Mesenchymal stem cell (in vitro differentiated cells and primary cell): ENCODE data around the gene XRRA1.

Experiments used
- DNase-seq: peaks from one replicate; pipeline ENCODE4 v3.0.0-alpha.2; 2013
- H2AFZ ChIP-seq: one replicate; pipeline ENCODE4 v1.6.1; 2013; ENCODE audit warnings: low read depth, mild to moderate bottlenecking, control low read depth, inconsistent platforms, low read length, moderate library complexity
- H2AK5ac ChIP-seq: 2 replicates; pipeline ENCODE4 v1.6.1; 2013; ENCODE audit warnings: low read length, moderate library complexity, mild to moderate bottlenecking, inconsistent platforms; ENCODE audit not compliant: severe bottlenecking
- H2BK120ac ChIP-seq: one replicate; pipeline ENCODE4 v1.6.1; 2013; ENCODE audit warnings: low read depth, mild to moderate bottlenecking, inconsistent platforms, low read length, moderate library complexity
- H2BK12ac ChIP-seq, 2 experiments: one replicate each; pipeline ENCODE4 v1.6.1; 2013; ENCODE audit warnings: inconsistent platforms in 2 of 2, low read length in 2 of 2, mild to moderate bottlenecking in 2 of 2, moderate library complexity in 2 of 2, control low read depth in 1 of 2
- H2BK15ac ChIP-seq: one replicate; pipeline ENCODE4 v1.6.1; 2013; ENCODE audit warnings: mild to moderate bottlenecking, low read depth, inconsistent platforms; ENCODE audit not compliant: poor library complexity, severe bottlenecking
- H2BK5ac ChIP-seq: 2 replicates; pipeline ENCODE4 v1.6.1; 2013; ENCODE audit warnings: low read depth, mild to moderate bottlenecking, low read length, control low read depth, inconsistent platforms; ENCODE audit not compliant: poor library complexity, severe bottlenecking
- H3K14ac ChIP-seq, 2 experiments: one replicate each; pipeline ENCODE4 v1.6.1; 2013; ENCODE audit warnings: inconsistent platforms in 2 of 2, low read length in 2 of 2, control low read depth in 1 of 2, mild to moderate bottlenecking in 1 of 2, moderate library complexity in 1 of 2
- H3K18ac ChIP-seq, 2 experiments: one replicate each; pipeline ENCODE4 v1.6.1; 2013; ENCODE audit warnings: inconsistent platforms in 2 of 2, low read length in 2 of 2, control low read depth in 1 of 2, low read depth in 1 of 2, mild to moderate bottlenecking in 1 of 2
- H3K23ac ChIP-seq, 2 experiments: one replicate each; pipeline ENCODE4 v1.6.1; 2013; ENCODE audit warnings: inconsistent platforms in 2 of 2, low read length in 2 of 2, mild to moderate bottlenecking in 2 of 2, moderate library complexity in 2 of 2, control low read depth in 1 of 2
- H3K27ac ChIP-seq: 2 replicates; pipeline ENCODE4 v1.5.1; 2013; ENCODE audit warnings: mild to moderate bottlenecking, moderate library complexity, low read length, control low read depth, inconsistent platforms; ENCODE audit not compliant: poor library complexity, severe bottlenecking
- H3K27me3 ChIP-seq, 2 experiments: 2 replicates each; pipeline versions ENCODE4 v1.6.1 to v1.7.0; 2013; ENCODE audit warnings: low read length in 2 of 2, mild to moderate bottlenecking in 2 of 2, moderate library complexity in 2 of 2, control low read depth in 1 of 2, inconsistent platforms in 1 of 2; ENCODE audit not compliant: control insufficient read depth in 1 of 2, insufficient read depth in 1 of 2
- H3K36me3 ChIP-seq, 2 experiments: 2 replicates each; pipeline versions ENCODE4 v1.6.1 to v1.7.0; 2013; ENCODE audit warnings: low read length in 2 of 2, control low read depth in 1 of 2, inconsistent platforms in 1 of 2, low read depth in 1 of 2, mild to moderate bottlenecking in 1 of 2; ENCODE audit not compliant: insufficient read depth in 2 of 2, control insufficient read depth in 1 of 2
- H3K4ac ChIP-seq, 2 experiments: one replicate each; pipeline ENCODE4 v1.6.1; 2013; ENCODE audit warnings: inconsistent platforms in 2 of 2, low read length in 2 of 2, mild to moderate bottlenecking in 2 of 2, moderate library complexity in 2 of 2, control low read depth in 1 of 2, low read depth in 1 of 2
- H3K4me1 ChIP-seq: 2 replicates; pipeline ENCODE4 v1.6.1; 2013; ENCODE audit warnings: low read depth, low read length, control low read depth; ENCODE audit not compliant: control insufficient read depth, insufficient read depth
- H3K4me2 ChIP-seq: 2 replicates; pipeline ENCODE4 v1.6.1; 2013; ENCODE audit warnings: low read length, mild to moderate bottlenecking, inconsistent platforms; ENCODE audit not compliant: poor library complexity, severe bottlenecking
- H3K4me3 ChIP-seq, 2 experiments: 2 replicates each; pipeline versions ENCODE4 v1.5.1 to v1.7.0; 2013; ENCODE audit warnings: low read length in 2 of 2, mild to moderate bottlenecking in 2 of 2, control low read depth in 1 of 2, low read depth in 1 of 2; ENCODE audit not compliant: insufficient read depth in 1 of 2
- H3K79me1 ChIP-seq: replicated peaks from 2 replicates; pipeline ENCODE4 v1.6.1; 2013; ENCODE audit warnings: mild to moderate bottlenecking, control low read depth, low read length, inconsistent platforms; ENCODE audit not compliant: poor library complexity, severe bottlenecking
- H3K9ac ChIP-seq: 2 replicates; pipeline ENCODE4 v1.7.0; 2013; ENCODE audit warnings: mild to moderate bottlenecking, low read length, moderate library complexity
- H3K9me3 ChIP-seq: 2 replicates; pipeline ENCODE4 v1.7.0; 2013; ENCODE audit warnings: mild to moderate bottlenecking, low read length; ENCODE audit not compliant: control insufficient read depth
- H4K8ac ChIP-seq: one replicate; pipeline ENCODE4 v1.6.1; 2013; ENCODE audit warnings: inconsistent platforms, mild to moderate bottlenecking, low read length, moderate library complexity
- H4K91ac ChIP-seq: one replicate; pipeline ENCODE4 v1.6.1; 2013; ENCODE audit warnings: mild to moderate bottlenecking, low read length, inconsistent platforms
- whole genome bisulfite sequencing: methylation state at CpG from one replicate; pipeline ENCODE4 v1.1.7; 2013; ENCODE audit warnings: mixed read lengths; 5-methylcytosine and 5-hydroxymethylcytosine counted together

XRRA1 gene

DNA sequence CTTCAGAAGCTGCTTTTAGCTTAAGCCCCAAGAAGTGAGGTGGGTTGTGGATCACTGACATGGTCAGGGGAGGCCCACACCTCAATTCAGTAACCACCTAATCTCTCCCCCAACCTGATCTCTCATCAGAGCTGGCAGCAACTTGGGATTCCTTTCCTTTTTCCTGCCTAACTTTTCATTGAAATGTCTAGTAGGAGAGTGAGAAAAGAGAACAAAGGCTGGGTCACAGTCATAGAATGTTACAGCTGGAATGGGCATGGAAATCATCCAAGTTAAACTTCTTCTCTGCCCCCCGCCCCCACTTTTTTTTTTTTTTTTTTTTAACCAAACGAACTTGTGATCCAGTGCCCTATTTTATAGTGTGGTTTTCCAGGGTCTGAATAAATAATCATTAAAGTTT lies 108.4 kb downstream of the XRRA1 start:
- peaks cover 40 to 89% of the 10 kb centered on the region in 2 experiments for H3K36me3 ChIP-seq
- no peak overlapping the region for H2AK5ac ChIP-seq
- H2BK15ac ChIP-seq, result no peak overlapping the region
- H2AFZ ChIP-seq, result no peak overlapping the region
- H3K27me3 ChIP-seq, result no peaks in the 10 kb centered on the region
- H2BK120ac ChIP-seq, result no peak overlapping the region
- no peak overlapping the region for H3K4me2 ChIP-seq
- H2BK12ac ChIP-seq, result no peak overlapping the region
- no peaks in the 10 kb centered on the region for H3K9me3 ChIP-seq
- no peak overlapping the region for H4K91ac ChIP-seq
- no CpG with 5 or more reads among the region's 2 CpGs for WGBS
- H3K9ac ChIP-seq, result no peak overlapping the region
- no peak overlapping the region for H3K4me3 ChIP-seq
- H3K18ac ChIP-seq, result no peak overlapping the region
- H4K8ac ChIP-seq, result no peak overlapping the region
- H3K79me1 ChIP-seq, result peaks cover 12% of the 10 kb centered on the region
- no peak for DNase-seq
- no peak overlapping the region for H3K4ac ChIP-seq
- no peak overlapping the region for H2BK5ac ChIP-seq
- no peak overlapping the region for H3K27ac ChIP-seq
- H3K4me1 ChIP-seq, result no peaks in the 10 kb centered on the region
- no peak overlapping the region for H3K14ac ChIP-seq
- no peak overlapping the region for H3K23ac ChIP-seq

DNA sequence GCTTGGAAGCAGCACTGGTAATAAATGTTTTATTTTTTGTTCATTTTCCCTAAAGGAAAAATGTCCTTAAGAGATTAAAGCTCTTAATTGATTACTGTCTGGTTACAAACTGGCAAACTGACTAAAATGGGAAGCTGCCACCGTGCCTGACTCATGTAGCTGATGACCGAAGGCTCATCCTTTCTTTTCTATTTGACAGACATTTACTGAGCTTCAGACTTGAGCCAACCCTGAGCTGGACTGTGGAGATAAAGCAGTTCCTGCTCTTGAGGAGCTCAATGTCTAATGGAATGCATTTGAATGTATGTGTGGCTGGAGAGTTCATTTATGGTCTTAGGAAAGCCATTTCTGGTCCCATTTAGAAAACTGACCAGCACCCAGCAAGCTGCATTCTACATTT lies 108.9 kb downstream of the XRRA1 start:
- Histone ChIP-seq H3K4me3 (no peak overlapping the region), H2AFZ (no peak overlapping the region), H3K27me3 (no peaks in the 10 kb centered on the region), H3K9ac (no peak overlapping the region), H3K14ac (no peak overlapping the region), H3K4ac (no peak overlapping the region), H2BK15ac (no peak overlapping the region), H3K36me3 (peaks cover 40 to 89% of the 10 kb centered on the region in 2 experiments), H3K27ac (no peak overlapping the region), H3K79me1 (peaks cover 14% of the 10 kb centered on the region), H2BK12ac (no peak overlapping the region), H2BK120ac (no peak overlapping the region), H3K23ac (no peak overlapping the region), H3K4me2 (no peak overlapping the region), H4K8ac (no peak overlapping the region), H2BK5ac (no peak overlapping the region), H3K18ac (no peak overlapping the region), H3K9me3 (no peaks in the 10 kb centered on the region), H3K4me1 (no peaks in the 10 kb centered on the region), H2AK5ac (no peak overlapping the region), H4K91ac (no peak overlapping the region)
- DNase-seq, result peak; percentile 24
- WGBS, result 54% methylated on average over 2 of the region's 2 CpGs

DNA sequence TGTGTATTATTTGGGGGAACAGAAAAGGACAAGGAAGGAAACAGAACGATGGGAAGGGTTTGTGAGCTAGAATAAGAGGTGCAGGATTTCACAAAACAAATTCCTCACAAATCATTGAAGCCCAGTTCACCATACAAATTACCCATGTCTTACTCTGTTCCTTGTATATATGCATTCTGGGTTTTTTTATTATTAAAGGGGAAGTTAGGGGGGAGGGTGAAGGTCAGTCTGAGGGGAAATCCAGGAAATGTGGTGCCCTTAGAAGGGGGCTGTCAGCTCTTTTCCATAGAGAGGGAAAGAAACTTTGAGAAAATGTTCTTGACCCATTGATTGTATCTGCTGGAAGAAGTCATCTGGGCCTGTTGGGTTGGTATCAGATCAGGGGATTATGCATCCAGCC lies 109.4 kb downstream of the XRRA1 start:
- DNase-seq, result no peak

DNA sequence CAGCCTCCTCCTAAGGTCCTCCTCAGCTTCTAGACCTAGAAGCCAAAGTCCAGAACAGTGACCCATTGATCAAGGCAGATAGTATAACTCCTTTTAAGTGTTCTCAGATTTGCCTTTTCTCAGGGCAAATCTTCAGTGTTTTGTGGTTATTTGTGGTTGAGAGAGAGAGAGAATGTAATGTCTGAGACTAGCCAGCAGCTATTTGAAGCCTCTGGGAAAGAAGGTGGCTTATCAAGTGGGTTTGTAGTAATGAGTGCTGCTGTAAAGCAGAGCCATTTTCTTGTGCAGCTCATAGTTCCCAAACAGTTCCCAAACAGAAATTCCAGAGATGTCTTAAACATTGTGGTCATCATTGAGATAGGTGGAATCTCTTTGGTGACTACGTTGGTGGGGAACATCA lies 110.7 kb downstream of the XRRA1 start:
- Histone ChIP-seq H2AK5ac (no peak overlapping the region), H2BK15ac (no peak overlapping the region), H3K18ac (no peak overlapping the region), H3K4me1 (no peaks in the 10 kb centered on the region), H3K9me3 (no peaks in the 10 kb centered on the region), H4K8ac (no peak overlapping the region), H2AFZ (no peak overlapping the region), H4K91ac (no peak overlapping the region), H3K14ac (no peak overlapping the region), H3K23ac (no peak overlapping the region), H3K4me3 (no peak overlapping the region), H3K4ac (no peak overlapping the region), H3K4me2 (no peak overlapping the region), H2BK12ac (no peak overlapping the region), H2BK5ac (no peak overlapping the region), H3K9ac (no peak overlapping the region), H2BK120ac (no peak overlapping the region), H3K36me3 (peaks cover 23 to 89% of the 10 kb centered on the region in 2 experiments), H3K79me1 (peaks cover 16% of the 10 kb centered on the region), H3K27ac (no peak overlapping the region), H3K27me3 (no peaks in the 10 kb centered on the region)
- DNase-seq, result peak; percentile 22
- no CpG with 5 or more reads among the region's 1 CpG for WGBS

More for the DNA sequence above, 109.4 kb downstream of the XRRA1 start:
- Histone ChIP-seq H4K91ac (no peak overlapping the region), H2BK12ac (no peak overlapping the region), H3K27ac (no peak overlapping the region), H2AK5ac (no peak overlapping the region), H2BK5ac (no peak overlapping the region), H3K23ac (no peak overlapping the region), H2BK15ac (no peak overlapping the region), H3K4me3 (no peak overlapping the region), H2BK120ac (no peak overlapping the region), H3K9ac (no peak overlapping the region), H3K14ac (no peak overlapping the region), H3K9me3 (no peaks in the 10 kb centered on the region), H3K18ac (no peak overlapping the region), H3K36me3 (peaks cover 35 to 89% of the 10 kb centered on the region in 2 experiments), H3K4ac (no peak overlapping the region), H2AFZ (no peak overlapping the region), H3K4me2 (no peak overlapping the region), H3K4me1 (no peaks in the 10 kb centered on the region), H4K8ac (no peak overlapping the region), H3K27me3 (no peaks in the 10 kb centered on the region), H3K79me1 (peaks cover 16% of the 10 kb centered on the region)
- WGBS, result no CpG with 5 or more reads among the region's 1 CpG
